K562 (cell line): ENCODE results near the gene ACTR3C. TPM values are rescaled to one million over a fixed set of nuclear protein-coding genes. Genes with fewer than 3 reads are reported as not detected.

Experiments
- ARHGAP35 ChIP-seq: fragments of 450-650 bp; IDR thresholded peaks from 2 replicates; pipeline ENCODE4 v1.6.1; 2018; ENCODE audit not compliant: partially characterized antibody
- ATF1 ChIP-seq, 2 experiments: fragments of 450-650 bp in 1 of 2; IDR thresholded peaks; 2 replicates each; pipeline ENCODE4 v1.6.1; 2016; ENCODE audit warnings: missing compliant biosample characterization in 1 of 2, missing genetic modification characterization in 1 of 2
- CREBBP ChIP-seq: IDR thresholded peaks from one replicate; pipeline ENCODE4 v1.6.1; 2012; ENCODE audit warnings: low read depth, mild to moderate bottlenecking, control low read depth, inconsistent platforms, low read length
- DMBX1 ChIP-seq: fragments of 250-450 bp; sonication (Bioruptor Pico); IDR thresholded peaks from 2 replicates; pipeline ENCODE4 v1.8.0; 2022; ENCODE audit warnings: inconsistent platforms, mild to moderate bottlenecking, moderate library complexity, borderline replicate concordance
- GTF3C2 ChIP-seq: IDR thresholded peaks from 3 replicates; pipeline ENCODE4 v1.6.1; 2011; ENCODE audit warnings: borderline replicate concordance, mild to moderate bottlenecking, moderate library complexity; ENCODE audit not compliant: insufficient read length; ENCODE audit errors: extremely low read depth
- HBP1 ChIP-seq: fragments of 450-650 bp; formaldehyde crosslinking; IDR thresholded peaks from 2 replicates; pipeline ENCODE4 v1.4.0; 2022; ENCODE audit warnings: missing genetic modification characterization
- HDAC6 ChIP-seq: IDR thresholded peaks from 2 replicates; pipeline ENCODE4 v1.6.1; 2012; ENCODE audit warnings: low read depth, mild to moderate bottlenecking, control low read depth, inconsistent platforms, low read length, moderate library complexity
- HLTF ChIP-seq: fragments of 450-650 bp; IDR thresholded peaks from 2 replicates; pipeline ENCODE4 v1.6.1; 2016
- JUND ChIP-seq, 2 experiments: IDR thresholded peaks; 2 replicates in 1 of 2; 3 replicates in 1 of 2; pipeline ENCODE4 v1.6.1; 2011; ENCODE audit warnings: borderline replicate concordance in 2 of 2, low read depth in 2 of 2, low read length in 2 of 2, improper control_type of control experiment in 1 of 2, missing biosample characterization in 1 of 2, missing genetic modification characterization in 1 of 2, missing genetic modification reagents in 1 of 2
- MAFK ChIP-seq: IDR thresholded peaks from 2 replicates; pipeline ENCODE4 v1.6.1; 2011; ENCODE audit warnings: low read length, improper control_type of control experiment
- MCM3 ChIP-seq: fragments of 450-650 bp; IDR thresholded peaks from 2 replicates; pipeline ENCODE4 v1.6.1; 2016
- NCOA6 ChIP-seq: fragments of 450-650 bp; IDR thresholded peaks from 2 replicates; pipeline ENCODE4 v1.6.1; 2017; ENCODE audit warnings: mild to moderate bottlenecking
- PHF20 ChIP-seq: fragments of 450-650 bp; IDR thresholded peaks from 2 replicates; pipeline ENCODE4 v1.6.1; 2018; ENCODE audit not compliant: partially characterized antibody
- SIRT6 ChIP-seq: IDR thresholded peaks from one replicate; pipeline ENCODE4 v1.6.1; 2012; ENCODE audit warnings: low read depth, mild to moderate bottlenecking, control low read depth, inconsistent platforms, low read length, moderate library complexity
- THRAP3 ChIP-seq: fragments of 450-650 bp; IDR thresholded peaks from 2 replicates; pipeline ENCODE4 v1.6.1; 2016; ENCODE audit warnings: mild to moderate bottlenecking, inconsistent platforms, borderline replicate concordance
- USF1 ChIP-seq: sonication (generic); formaldehyde crosslinking; IDR thresholded peaks from 2 replicates; pipeline ENCODE4 v1.9.0; 2022; ENCODE audit warnings: mild to moderate bottlenecking, missing genetic modification reagents
- ZBED1 ChIP-seq: IDR thresholded peaks from 2 replicates; pipeline ENCODE4 v1.6.1; 2014
- ZNF232 ChIP-seq: sonication (generic); formaldehyde crosslinking; IDR thresholded peaks from 2 replicates; pipeline ENCODE4 v1.8.0; 2022; ENCODE audit warnings: mild to moderate bottlenecking, missing genetic modification reagents
- ZNF668 ChIP-seq: fragments of 250-450 bp; sonication (Bioruptor Pico); IDR thresholded peaks from 2 replicates; pipeline ENCODE4 v1.8.0; 2022; ENCODE audit warnings: mild to moderate bottlenecking, inconsistent platforms
- ZNF76 ChIP-seq: fragments of 250-450 bp; sonication (Bioruptor Pico); IDR thresholded peaks from 2 replicates; pipeline ENCODE4 v1.4.0; 2020; ENCODE audit warnings: mild to moderate bottlenecking, moderate library complexity, borderline replicate concordance
- polyA plus RNA-seq, 8 experiments: library from polyadenylated mRNA; depleted of rRNA in 4 of 8; stranded (reverse) in 5 of 8; unstranded in 3 of 8; fragments of >200 nt; fragmentation: Nextera tagmentation in 2 of 8; fragmentation: Illumina TruSeq in 1 of 8; extraction: Ambion mirVana in 2 of 8; extraction: Trizol in 1 of 8; gene quantifications; 2 replicates each; pipeline versions ENCODE4 v1.2.1 to v1.2.3, GENCODE V29; 2011 to 2014; ENCODE audit warnings: inconsistent platforms in 1 of 8, missing spikeins in 1 of 8
- total RNA-seq, 7 experiments: library from RNA; depleted of rRNA in 6 of 7; stranded (reverse); fragments of >200 nt in 6 of 7; fragmentation: Illumina TruSeq in 2 of 7; extraction: Trizol in 2 of 7; gene quantifications; 2 replicates each; pipeline versions ENCODE4 v1.2.1 to v1.2.3, GENCODE V29; 2011 to 2021; ENCODE audit warnings: low replicate concordance in 1 of 7

Gene ACTR3C
- total and polyA plus RNA-seq, 9 of the 15 experiments (the other 6 are each of a cell fraction or from before 2014, with no cell fraction given) = 9.0 to 35.4 (median 13.3) TPM

GRCh38 chr7:150359622-150360362, 36.4 kb upstream of the ACTR3C start (continued):
- no peak for TF ChIP-seq DMBX1
- no peak for TF ChIP-seq THRAP3
- TF ChIP-seq ZNF668 (CRISPR knock-in tag) = no peak
- no peak for TF ChIP-seq ZNF76 (CRISPR knock-in tag)
- TF ChIP-seq HDAC6 = peak; percentile 72; the same call in 1 of the 2 replicates
- no peak for TF ChIP-seq MAFK
- no peak for TF ChIP-seq ATF1 (CRISPR knock-in tag; IDR thresholded peaks at IDR 0.05)
- TF ChIP-seq ATF1 (tag; IDR thresholded peaks at IDR 0.05) = no peak
- TF ChIP-seq JUND (IDR thresholded peaks at IDR 0.05; ENCODE audit: borderline replicate concordance, low read depth, low read length) = peak; percentile 39; the same call in 1 of the 2 replicates
- TF ChIP-seq JUND (tag; IDR thresholded peaks at IDR 0.05; ENCODE audit: borderline replicate concordance, low read depth, low read length) = peak; percentile 85; the same call in 1 of the 3 replicates
- peak; percentile 93 for TF ChIP-seq HBP1 (CRISPR knock-in tag)
- TF ChIP-seq MCM3 = 0 out of 2 replicates have a peak, but pooled peaks have one; percentile 35
- TF ChIP-seq CREBBP = peak; percentile 60
- no peak for TF ChIP-seq ZBED1
- no peak; the same call in none of the 2 replicates for TF ChIP-seq USF1 (CRISPR knock-in tag)
- peak; percentile 91 for TF ChIP-seq PHF20
- TF ChIP-seq NCOA6 = no peak
- no peak for TF ChIP-seq SIRT6
- no peak for TF ChIP-seq GTF3C2
- TF ChIP-seq ARHGAP35 = peak; percentile 44
- TF ChIP-seq HLTF = peak; percentile 77; the same call in 1 of the 2 replicates
- 0 out of 2 replicates have a peak, but pooled peaks have one; percentile 34 for TF ChIP-seq ZNF232 (CRISPR knock-in tag)
